Measurements from ENCODE around the gene PTMA. TPM values are rescaled to one million over a fixed set of nuclear protein-coding genes. Genes with fewer than 3 reads are reported as not detected.

Gene PTMA
- total RNA-seq, 1 experiment from 2014 or later = 1,390 TPM

GRCh38 chr2:231761735-231762134 lies 53.4 kb downstream of the PTMA start:
- no TSS peak for BruUV-seq (replicated peaks)
- TF ChIP-seq CTCF (IDR thresholded peaks at IDR 0.05) (no peak), TCF7L2 (IDR thresholded peaks at IDR 0.05; ENCODE audit: low read depth, low read length) (no peak), POLR2AphosphoS5 (IDR thresholded peaks at IDR 0.05; ENCODE audit: low read depth, low read length) (no peak)
- Histone ChIP-seq H3K9me3 (ENCODE audit: control insufficient read depth, insufficient read depth, low read depth, low read length) (no peaks in the 10 kb centered on the region), H3K4me1 (ENCODE audit: control insufficient read depth, insufficient read depth, low read length) (no peaks in the 10 kb centered on the region), H3K27me3 (ENCODE audit: control insufficient read depth, insufficient read depth, low read length) (no peaks in the 10 kb centered on the region), H3K36me3 (ENCODE audit: control insufficient read depth, insufficient read depth, low read length) (no peaks in the 10 kb centered on the region), H3K27ac (ENCODE audit: low read length) (no peak overlapping the region), H3K4me3 (ENCODE audit: low read depth in 2 of 2, low read length in 2 of 2) (no peak overlapping the region)
- intact Hi-C loops (cut with micrococcal nuclease; ENCODE audit: unreplicated experiment) (no loop called here), in situ Hi-C loops (cut with HindIII; ENCODE audit: low pct_unique_long_range_greater_than_20kb, low sequenced_read_pairs) (no loop called here)
- ChIA-PET POLR2A (interaction anchor here (0.7 kb wide), 1 partner anchor 8 kb away, joined by 10 read pairs; no protein-coding TSS in a partner anchor), CTCF (no interaction called here)
- no peak for ATAC-seq
- DNase-seq (ENCODE audit: low read depth, low spot score) = no peak

Other genes starting within 250 kb of the PTMA start
- 778 TPM for gene NCL, start 244.0 kb upstream of the PTMA start, total RNA-seq (2021; ENCODE audit: unreplicated experiment)
- gene NMUR1, start 178.1 kb upstream of the PTMA start, total RNA-seq (2021; ENCODE audit: unreplicated experiment) = 0.28 TPM
- gene TEX44, start 115.7 kb upstream of the PTMA start, total RNA-seq (2021; ENCODE audit: unreplicated experiment) = not detected
- 31.4 TPM for gene PDE6D, start 72.8 kb downstream of the PTMA start, total RNA-seq (2021; ENCODE audit: unreplicated experiment)
- 41.3 TPM for gene COPS7B, start 77.9 kb downstream of the PTMA start, total RNA-seq (2021; ENCODE audit: unreplicated experiment)
- 1.1 TPM for gene NPPC, start 217.9 kb downstream of the PTMA start, total RNA-seq (2021; ENCODE audit: unreplicated experiment)

Measured in Panc1 (cell line).